Nucleus accumbens (tissue), 56 donors: ENCODE results near the gene SLC9A3.

Experiments used
- DNase-seq, 56 donors: peaks; one replicate each; lab custom pipeline; 2025; lab: John Stamatoyannopoulos, UW

Gene SLC9A3

GRCh38 chr5:435961-436640 lies 88.1 kb downstream of the SLC9A3 start:
- no peak for DNase-seq

- no peak for DNase-seq
Observed at GRCh38 chr5:435156-435790, 89.0 kb downstream of the SLC9A3 start.

- DNase-seq = no peak
Observed at GRCh38 chr5:434443-435146, 89.7 kb downstream of the SLC9A3 start.

GRCh38 chr5:433836-434235 lies 90.4 kb downstream of the SLC9A3 start:
- DNase-seq = no peak

- no peak for DNase-seq
Observed at GRCh38 chr5:432928-433791, 91.1 kb downstream of the SLC9A3 start.

- no peak for DNase-seq
Observed at GRCh38 chr5:432201-432927, 91.9 kb downstream of the SLC9A3 start.

- no peak for DNase-seq
Observed at GRCh38 chr5:431711-432050, 92.6 kb downstream of the SLC9A3 start.

GRCh38 chr5:431001-431710 lies 93.1 kb downstream of the SLC9A3 start:
- DNase-seq = no peak

- DNase-seq = no peak
Observed at GRCh38 chr5:430214-430925, 93.9 kb downstream of the SLC9A3 start.

- DNase-seq = peak in 1 of 56 donors; percentile 9
Observed at GRCh38 chr5:429453-430188, 94.6 kb downstream of the SLC9A3 start.

GRCh38 chr5:428754-429452 lies 95.3 kb downstream of the SLC9A3 start:
- DNase-seq = no peak

- DNase-seq = no peak
Observed at GRCh38 chr5:428219-428618, 96.0 kb downstream of the SLC9A3 start.

GRCh38 chr5:427415-428087 lies 96.7 kb downstream of the SLC9A3 start:
- DNase-seq = no peak

- DNase-seq = no peak
Observed at GRCh38 chr5:426392-426976, 97.8 kb downstream of the SLC9A3 start.

- peak in 8 of 56 donors; percentile 12 to 41 (median 17) for DNase-seq
Observed at GRCh38 chr5:425714-426113, 98.5 kb downstream of the SLC9A3 start.

GRCh38 chr5:424301-425110 lies 99.7 kb downstream of the SLC9A3 start:
- DNase-seq = no peak
